HCT116 (cell line): ENCODE results near the gene CPM.

Experiments
- POLR2A ChIP-seq: IDR thresholded peaks from 2 replicates; pipeline ENCODE4 v1.7.0; 2011; ENCODE audit warnings: borderline replicate concordance; ENCODE audit not compliant: insufficient read depth, insufficient read length; ENCODE audit errors: extremely low read depth
- REST ChIP-seq: IDR thresholded peaks from 2 replicates; pipeline ENCODE4 v1.6.1; 2012; ENCODE audit warnings: low read depth

- TF ChIP-seq REST: no peak
- no peak for TF ChIP-seq POLR2A
Measured at GRCh38 chr12:68932961-68933893, at the start of gene CPM.
